ELR (cell line): ENCODE measurements around the gene FGF10.

ENCODE experiments used
- DNase-seq: peaks from one replicate; pipeline ENCODE4 v3.0.0-alpha.2; 2015; ENCODE audit warnings: low read depth

Gene FGF10

DNA sequence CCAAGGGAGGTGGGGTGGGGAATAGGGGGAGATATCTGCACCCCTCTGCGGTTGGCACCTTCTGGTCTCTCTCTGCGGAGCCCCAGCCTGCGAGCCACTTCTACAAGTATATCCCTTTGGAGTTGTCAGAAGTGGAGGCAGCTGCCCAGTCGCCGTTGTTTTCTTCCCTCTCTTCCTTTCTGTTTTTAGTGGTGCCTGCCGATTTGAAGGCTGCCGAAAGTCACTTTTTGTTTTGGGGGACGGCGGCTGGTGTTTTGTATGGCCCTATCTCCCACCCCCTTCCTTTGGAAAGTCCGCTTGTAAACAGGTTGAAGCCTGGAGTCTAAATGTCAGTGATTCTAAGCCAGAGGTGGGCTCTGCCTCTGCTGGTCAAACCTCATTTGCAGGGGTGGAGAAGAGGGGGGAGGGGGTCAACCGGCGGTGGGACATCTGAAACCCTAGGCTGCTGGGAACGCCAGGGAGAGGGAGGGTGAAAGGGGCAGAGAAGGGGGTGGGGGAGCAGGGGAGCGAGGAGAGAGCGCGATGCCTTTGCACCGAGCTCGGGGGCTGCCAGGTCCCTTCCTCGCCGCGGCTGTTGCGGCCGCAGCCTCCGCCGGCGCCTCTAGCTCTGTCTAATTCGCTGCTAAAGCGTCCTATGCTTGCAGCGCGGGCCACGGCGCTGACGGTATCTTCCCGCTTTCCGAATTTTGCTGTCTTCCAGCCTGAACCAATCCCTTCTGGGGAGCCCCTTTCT lies at the start of gene FGF10:
FGF10 (minus strand) TSS at position 331 of the 733 bp plus-strand sequence. CDS start 738 bp downstream, outside the sequence.
- no peak for DNase-seq

DNA sequence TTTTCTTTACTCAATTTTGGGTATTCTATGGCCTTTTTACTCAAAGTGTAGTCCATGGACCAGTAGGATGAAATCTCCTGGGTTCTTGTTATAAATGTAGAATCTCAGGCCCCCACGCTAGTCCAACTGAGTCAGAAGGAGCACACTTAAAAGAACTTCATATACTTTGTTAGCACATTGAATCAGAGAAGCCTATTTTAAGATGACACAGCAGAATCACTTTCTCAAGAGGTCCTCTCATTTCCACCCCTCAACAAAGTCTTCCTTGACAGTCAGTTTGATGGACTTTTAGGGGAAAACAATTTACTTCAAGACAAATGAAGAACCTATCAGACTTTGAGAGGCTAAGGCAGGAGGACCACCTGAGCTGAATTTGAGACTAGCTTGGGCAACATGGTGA lies 37.7 kb upstream of the FGF10 start:
- no peak for DNase-seq

DNA sequence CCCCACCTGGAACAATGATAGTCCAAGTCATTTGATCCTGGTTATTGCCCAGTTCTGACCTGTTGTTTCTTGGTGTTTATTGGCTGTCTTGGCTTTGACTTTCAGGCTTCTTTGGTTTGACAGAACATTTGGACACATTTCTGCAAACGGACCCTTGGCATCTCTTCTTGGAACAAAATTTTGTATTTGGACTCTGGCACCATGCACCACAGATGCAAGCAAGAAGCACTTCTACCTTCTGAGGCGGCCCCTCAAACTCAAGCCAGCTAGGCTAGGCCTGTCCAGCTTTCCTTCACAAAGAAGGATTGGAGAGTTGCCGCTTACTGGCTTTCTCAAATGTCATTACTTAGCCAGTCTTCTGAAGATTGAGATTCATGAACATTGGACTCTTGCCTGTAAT lies 23.1 kb upstream of the FGF10 start:
- no peak for DNase-seq

DNA sequence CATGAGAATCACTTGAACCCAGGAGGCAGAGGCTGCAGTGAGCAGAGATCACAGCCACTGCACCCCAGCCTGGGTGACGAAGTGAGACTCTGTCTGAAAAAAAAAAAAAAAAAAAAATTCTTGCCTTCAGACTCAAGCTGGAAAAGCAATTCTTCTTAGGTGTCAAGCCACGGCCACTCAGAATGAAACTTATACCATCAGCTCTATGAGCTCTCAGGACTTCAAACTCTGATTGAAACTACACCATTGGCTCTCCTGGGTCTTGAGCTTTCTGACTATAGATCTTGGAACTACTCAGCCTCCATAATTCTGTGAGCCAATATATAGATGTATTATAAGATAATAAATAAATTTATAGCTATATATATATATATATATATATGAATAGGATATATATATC lies 12.9 kb upstream of the FGF10 start:
- no peak for DNase-seq

DNA sequence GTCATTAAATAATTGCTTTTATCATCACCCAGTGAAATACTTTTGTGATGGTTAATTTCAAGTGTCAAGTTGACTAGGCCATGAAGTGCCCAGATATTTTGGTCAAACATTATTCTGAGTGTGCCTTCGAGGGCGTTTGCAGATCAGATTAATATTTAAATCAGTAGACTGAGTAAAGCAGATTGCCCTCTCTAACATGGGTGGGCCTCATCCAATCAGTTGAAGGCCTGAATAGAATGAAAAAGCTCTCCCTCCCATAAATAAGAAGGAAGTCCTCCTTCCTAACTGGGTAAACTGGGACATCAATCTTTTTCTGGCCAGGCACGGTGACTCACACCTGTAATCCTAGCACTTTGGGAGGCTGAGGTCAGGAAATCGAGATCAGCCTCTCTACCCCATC lies 12.4 kb upstream of the FGF10 start:
- DNase-seq = no peak

DNA sequence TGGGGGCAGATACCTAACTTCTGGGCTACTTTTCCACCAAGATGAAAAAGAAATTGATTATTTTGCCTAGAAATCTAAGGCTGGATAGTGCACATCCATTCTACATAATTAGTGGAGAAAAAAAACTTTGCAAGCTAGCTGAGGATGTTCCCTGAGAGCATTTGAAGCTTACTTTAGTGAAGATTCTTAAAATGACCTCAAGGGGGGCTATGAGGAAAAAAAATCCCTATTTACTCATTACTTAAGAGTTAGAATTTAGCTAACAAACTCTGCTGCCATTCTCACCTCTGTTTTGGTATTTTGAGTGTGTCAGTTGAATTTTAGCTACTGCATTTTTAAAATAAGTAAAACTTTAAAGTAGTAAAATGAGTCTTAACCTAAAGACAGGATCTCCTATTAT lies 9.2 kb upstream of the FGF10 start:
- DNase-seq = no peak

DNA sequence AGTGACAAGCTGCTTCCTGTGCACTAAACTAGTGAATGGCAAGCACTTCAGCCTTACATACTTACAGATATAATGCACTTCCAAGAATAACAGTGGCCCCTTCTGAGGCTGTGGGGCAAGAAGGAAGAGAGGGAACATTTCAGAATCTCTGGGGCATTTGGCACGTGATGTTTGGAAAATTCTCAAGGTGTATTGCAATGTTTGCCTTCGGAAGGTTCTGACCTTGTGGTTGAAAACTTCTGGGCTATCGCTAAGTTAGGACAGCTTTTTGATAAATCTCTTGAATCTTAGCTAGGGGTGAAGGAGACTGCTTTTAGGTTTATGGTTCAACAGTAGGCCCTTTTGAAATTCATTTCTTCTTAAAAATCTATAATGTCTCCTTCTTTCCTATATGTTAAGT lies 7.1 kb upstream of the FGF10 start:
- DNase-seq = no peak

DNA sequence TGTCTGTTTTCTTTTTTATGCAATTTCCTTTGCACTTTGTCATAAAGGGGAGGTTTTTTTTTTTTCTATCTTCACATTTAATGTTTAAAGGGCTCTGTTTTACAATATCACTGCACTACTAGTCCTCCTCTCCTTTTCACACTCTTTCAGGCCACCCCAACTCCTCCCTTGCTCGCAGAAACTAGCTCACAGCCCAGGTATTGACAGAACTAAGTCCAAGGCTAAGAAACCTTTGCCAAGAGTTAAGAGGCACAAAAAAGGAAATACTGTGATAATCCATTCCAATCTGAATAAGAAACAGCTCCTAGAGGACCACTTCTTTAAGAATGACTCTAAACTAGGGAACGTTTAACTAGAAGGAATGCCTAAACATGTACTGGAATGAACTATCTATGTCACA lies 1.1 kb upstream of the FGF10 start:
- DNase-seq = no peak

DNA sequence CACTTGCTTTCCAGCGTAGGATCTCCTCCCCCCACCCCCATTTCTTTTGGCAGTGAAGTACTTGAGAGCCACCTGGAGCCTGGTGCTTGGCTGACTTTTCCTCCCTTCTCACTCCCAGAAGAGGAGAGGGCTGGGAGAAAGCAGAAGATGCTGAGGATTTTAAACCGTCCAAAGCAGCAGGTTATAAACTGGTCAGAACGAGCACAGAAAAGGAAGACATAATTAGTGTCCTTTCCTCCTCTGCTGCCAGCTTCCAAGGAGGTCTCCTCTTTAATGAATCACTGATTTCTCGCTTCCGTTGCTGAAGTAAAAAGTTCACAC lies 563 bp upstream of the FGF10 start:
- DNase-seq = no peak

DNA sequence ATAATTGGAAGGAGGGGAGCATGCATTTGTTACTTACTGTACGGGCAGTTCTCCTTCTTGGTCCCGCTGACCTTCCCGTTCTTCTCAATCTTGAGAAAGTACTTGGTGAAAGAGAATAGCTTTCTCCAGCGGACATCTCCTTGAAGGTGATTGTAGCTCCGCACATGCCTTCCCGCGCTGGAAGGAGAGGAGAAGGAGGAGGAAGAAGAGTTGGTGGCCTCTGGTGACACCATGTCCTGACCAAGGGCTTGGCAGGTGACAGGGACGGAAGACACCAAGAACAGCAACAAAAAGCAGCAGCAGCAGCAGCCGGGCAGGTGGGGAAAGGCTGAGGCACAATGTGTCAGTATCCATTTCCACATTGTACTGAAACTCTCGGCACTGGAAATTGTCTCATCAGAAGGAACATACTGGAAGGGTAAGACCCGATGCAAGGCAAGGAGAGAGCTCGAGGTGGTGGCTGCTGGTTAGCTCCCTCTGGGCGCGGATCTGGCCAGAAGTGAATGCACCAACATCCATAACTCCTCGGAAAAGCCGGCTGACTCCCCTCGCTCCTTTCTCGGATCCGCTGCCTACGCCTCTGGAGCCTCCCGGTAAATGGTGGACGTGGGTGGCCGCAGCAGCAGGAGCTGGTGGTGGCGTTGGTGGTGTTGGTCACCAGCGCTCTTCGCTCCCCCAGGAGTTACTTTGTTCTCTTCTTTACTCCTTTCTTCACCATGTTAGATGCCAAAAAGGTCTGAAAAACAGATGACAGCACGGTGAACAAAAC lies 715 bp downstream of the FGF10 start:
- DNase-seq = no peak

DNA sequence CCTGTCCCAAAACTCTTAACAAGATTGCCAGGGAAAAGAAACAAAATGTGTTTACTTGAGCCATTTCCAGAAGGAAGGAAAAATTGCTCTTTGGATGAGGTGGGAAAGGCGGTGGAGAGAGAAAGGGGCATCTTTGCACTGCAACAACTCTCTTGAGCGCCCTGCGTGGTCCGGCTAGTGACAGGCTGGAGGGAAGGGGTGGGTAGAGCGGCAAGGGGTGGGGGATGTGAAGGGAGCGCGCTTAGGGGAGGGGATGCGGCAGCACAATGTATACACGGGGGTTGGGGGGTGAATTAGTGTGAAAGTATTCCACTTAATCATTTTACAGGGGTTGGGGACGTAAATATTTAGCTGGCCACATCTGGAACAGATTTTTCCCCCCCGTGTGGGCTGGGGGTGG lies 1.3 kb downstream of the FGF10 start:
- DNase-seq = no peak

DNA sequence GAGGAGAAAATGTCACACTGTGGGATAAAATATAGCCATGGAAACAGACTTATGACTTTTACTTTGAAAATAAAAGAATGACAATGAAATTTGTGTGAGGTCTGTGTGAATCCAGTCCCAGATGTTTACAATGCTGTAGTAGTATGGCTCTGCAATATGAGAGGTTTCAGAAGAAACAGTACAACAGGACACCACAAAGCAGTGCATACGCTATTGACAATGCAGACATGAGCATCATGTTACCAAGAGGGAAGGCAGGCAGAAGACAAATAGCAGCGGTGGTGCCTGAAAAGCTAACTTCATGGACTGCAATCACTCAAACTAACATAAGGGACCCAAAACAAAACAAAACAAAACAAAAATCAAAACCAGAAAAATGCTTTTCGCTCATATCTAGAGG lies 1.8 kb downstream of the FGF10 start:
- no peak for DNase-seq

DNA sequence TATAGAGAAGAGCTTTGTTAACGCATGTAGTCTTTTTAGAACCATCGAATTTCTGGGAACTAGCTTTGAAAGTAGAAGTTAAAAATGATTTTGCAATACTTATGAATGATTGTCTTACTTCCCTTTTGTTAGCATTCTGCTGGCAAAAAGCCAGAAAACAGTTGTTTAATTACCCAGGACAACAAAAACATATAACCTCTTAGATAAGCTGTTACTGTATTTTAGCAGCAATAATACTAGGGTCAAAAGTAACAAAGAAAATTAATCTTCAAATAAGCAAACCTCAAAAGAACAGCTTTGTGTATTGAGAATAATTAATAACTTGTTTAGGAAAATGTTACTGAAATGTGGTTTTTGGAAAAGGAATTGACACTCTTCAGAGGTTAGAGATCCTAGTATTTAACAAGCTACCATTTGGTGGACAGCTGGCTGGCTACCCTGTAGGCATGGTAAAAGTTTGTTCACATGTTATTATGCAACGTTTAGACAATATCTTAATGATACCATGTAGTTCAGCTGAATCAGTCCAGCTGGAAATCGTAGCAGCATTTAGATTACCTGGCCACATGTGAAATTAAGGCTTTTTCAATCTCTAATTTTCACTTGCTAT lies 3.8 kb downstream of the FGF10 start:
- no peak for DNase-seq

DNA sequence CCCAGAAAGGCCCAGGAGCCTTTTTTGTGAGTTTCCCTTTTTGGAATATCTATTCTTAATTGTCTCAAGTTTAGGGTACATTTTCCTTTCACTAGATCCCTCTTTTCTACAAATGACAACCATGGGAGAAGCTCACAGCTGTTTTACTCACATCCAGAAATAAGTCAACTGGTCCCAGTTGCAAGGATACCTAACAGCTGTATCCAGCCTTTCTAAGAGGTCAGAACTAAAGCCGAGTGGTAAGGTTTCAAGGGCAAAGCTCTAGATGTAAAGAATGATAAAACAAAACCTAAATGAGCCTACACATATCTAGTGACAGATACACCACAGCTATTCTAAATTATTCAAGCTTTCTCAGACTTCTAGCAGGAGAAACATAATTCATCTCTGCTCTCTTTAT lies 4.4 kb downstream of the FGF10 start:
- no peak for DNase-seq

DNA sequence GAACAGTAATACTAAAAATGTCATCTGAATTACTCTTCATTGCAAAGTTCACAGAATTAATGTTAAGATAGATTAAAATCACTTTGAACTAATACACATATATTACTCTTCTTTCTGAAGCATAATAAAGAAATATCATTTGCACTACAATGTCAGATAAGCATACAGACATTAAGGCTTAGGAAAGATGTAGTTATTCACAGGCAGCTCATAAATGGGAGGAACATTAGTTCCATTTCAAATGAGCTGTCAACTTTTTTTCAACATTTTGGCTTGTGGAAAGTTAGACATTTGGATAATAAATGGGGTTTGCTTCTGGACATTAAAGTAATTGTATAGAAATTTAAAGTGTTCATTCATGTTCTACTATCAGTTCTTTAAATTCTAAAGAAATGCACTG lies 6.3 kb downstream of the FGF10 start:
- DNase-seq = no peak

DNA sequence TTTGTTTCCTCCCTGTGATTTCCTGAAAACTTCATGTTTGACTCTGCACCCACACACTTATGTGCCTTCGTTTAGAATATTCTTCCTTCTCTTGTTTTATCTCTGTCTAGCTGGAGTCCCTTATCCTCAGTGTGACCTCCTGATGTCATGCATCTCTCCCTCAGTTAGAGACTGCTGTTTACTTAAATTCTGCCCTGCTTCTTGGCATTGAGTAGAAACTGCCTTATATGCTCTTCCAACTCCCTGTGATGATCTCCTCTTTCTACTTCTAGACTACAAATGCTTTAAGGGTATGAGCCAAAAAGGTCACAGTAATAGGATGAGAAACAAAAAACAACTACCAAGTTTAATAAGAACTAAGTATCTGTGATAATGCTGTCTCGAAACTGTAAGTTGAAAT lies 12.2 kb downstream of the FGF10 start:
- no peak for DNase-seq

DNA sequence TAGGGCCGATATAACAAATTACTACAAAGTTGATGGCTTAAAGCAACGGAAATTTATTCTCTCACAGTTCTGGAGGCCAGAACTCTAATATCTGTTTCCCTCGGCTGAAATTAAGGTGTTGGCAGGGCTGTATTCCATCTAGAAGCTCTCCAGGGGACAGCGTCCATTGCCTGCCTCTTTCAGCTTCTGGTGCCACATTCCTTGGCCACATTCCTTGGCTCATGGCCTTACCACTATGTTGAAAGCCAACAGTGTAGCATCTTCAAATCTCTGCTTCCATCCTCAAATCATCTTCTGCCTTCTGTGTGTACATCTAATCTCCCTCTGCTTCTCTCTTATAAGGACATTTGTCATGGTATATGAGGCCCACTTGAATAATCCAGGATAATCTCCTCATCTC lies 17.2 kb downstream of the FGF10 start:
- no peak for DNase-seq

DNA sequence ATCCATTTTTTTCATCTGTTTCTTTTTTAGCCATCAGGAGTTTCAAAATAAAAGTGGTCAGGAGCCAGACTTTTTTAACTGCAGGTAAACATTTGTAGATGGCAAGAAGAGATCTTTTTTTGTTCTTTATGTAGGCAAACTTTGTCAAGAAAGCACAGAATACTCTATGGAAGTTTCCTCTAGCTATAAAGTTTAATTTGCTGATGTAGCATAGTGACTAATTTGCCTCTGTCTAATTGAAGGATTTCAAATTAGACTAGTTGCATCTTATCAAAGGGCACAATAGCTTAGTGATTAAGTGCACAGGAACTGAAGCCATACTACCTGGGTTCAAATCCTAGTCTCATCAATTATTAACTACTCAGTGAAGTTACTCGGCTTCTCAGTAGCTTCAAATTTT lies 22.0 kb downstream of the FGF10 start:
- DNase-seq = no peak

DNA sequence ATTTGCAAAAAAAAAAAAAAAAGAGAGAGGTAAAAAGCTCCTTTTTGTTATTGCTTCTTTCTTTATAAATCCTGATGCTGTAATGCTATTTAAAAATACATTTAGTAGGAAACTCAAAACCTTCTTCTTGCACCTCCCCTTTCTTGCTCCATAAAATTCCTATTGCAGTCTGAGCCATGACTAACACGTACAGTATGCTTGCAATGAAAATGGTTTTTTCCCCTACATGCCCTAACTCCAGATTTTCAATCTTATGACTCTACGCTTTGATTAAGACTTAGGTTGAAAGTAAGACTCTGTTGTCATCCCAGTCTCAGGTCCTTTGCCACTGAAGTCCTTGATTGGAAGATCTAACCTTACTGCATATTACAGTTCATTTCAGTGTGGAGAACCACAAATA lies 23.9 kb downstream of the FGF10 start:
- no peak for DNase-seq

DNA sequence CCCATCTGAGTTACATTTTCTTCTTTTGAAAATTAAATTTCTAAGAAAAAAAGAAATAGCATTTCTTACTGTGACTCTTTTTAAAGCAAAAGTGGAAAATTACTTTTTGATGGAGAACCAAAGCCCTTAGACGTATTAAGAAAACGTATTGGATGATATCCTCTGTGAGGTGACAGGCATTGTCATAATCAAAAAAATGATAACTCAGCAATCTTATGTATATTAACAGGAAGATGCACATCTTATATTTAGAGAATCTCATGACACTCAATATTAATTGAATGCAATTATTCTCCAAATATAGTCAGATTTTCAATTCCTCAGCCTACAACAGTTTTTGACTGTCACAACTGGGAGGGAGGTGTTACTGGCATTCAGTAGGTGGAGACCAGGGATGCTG lies 25.1 kb downstream of the FGF10 start:
- no peak for DNase-seq

DNA sequence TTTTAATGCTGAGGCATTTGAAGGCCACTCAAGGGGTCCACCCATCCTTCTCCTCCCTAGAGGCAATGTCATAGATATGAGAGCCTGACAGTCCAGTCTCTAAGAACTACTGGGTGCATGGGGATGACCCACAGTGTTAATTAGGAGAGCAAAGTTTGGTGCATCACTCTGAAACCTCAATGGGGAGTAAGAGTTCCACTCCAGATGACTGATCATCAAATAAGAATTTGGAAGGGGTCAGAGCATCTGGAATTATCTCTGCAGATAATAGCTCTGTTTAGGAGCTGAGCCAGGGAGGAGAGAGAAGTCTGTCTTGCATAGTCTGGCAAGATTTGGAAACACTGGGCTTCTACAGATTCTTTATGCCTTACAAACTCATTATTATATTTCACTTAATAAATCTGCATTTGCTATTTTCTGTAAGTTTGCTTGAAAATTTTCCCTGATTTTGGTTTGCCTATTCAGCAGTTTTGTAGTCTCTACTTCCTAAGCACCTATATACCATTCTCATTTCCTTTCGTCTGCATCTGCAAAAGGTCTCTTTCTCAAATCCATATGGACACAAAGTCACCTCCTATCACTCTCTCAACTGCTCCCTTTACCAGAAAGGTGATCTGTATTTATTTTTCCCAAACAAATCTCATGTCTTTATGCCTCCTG lies 27.7 kb downstream of the FGF10 start:
- no peak for DNase-seq

DNA sequence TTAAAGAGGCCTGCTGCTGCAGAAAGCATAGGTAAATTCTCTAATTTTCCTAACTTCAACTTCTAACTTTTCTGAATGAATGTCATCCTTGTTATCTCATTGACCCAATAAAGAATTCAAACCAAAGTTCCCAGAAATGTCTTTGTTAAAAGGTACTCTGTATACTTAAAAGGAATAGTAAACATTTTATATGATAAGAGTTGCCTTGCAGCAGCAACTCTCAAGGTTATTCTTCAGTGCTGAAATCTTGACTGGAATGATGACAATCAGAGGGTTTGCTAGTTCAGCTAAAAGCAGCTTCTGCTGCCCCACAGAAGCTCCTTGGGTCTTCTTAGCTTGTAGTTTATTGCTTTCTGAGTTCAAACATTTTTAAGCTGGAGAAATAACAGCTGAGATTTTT lies 28.3 kb downstream of the FGF10 start:
- no peak for DNase-seq

DNA sequence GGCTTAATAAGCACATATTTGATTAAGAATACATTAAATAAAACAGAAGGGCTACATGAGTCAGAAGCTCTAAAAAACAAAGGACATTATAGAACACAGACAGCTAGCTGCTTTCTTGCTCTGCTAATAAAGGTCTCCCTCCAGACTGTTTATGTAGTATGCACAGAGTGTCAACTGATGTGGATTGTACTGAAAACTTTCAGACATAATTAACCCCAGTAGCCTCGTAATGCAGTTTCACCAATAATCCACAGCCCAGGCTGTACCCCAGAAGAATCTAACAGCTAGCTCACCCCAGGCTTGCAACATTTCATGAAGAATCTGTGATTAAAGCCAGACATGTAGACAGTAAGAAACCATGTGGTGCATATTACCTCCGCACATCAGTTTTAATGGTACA lies 30.8 kb downstream of the FGF10 start:
- DNase-seq = no peak
